Mesothelial cell of epicardium (in vitro differentiated cells): ENCODE results near the gene ZNF575. TPM values are rescaled to one million over a fixed set of nuclear protein-coding genes. Genes with fewer than 3 reads are reported as not detected.

Experiments used
- DNase-seq, 2 experiments: peaks; one replicate each; pipeline ENCODE4 v3.0.0; 2021; ENCODE audit warnings: low spot score in 2 of 2; ENCODE audit not compliant: unreplicated experiment in 2 of 2
- H3K27ac Mint-ChIP-seq: 2 replicates; pipeline ENCODE4 v1.8.0; 2021; ENCODE audit warnings: mixed read lengths
- H3K27me3 Mint-ChIP-seq: 2 replicates; pipeline ENCODE4 v1.8.0; 2021; ENCODE audit warnings: low read depth, mixed read lengths
- H3K36me3 Mint-ChIP-seq: 2 replicates; pipeline ENCODE4 v1.8.0; 2021; ENCODE audit warnings: mixed read lengths
- H3K4me1 Mint-ChIP-seq: 2 replicates; pipeline ENCODE4 v1.8.0; 2021; ENCODE audit warnings: mixed read lengths
- H3K4me3 Mint-ChIP-seq: 2 replicates; pipeline ENCODE4 v1.8.0; 2021; ENCODE audit warnings: mild to moderate bottlenecking, moderate library complexity, mixed read lengths
- H3K9me3 Mint-ChIP-seq: 2 replicates; pipeline ENCODE4 v1.8.0; 2021; ENCODE audit warnings: mixed read lengths
- total RNA-seq: library from RNA; stranded (reverse); gene quantifications from 3 replicates; pipeline ENCODE4 v1.2.1, GENCODE V29; 2021
- TF ChIP-seq, protein P1 (sequence below): fragments of 200-600 bp; sonication (generic); IDR thresholded peaks from one replicate; pipeline ENCODE4 v1.5.0; 2021; ENCODE audit warnings: antibody characterized with exemption; ENCODE audit not compliant: unreplicated experiment

The ZNF575 gene
- total RNA-seq, 1 donor from 2014 or later: 2.3 TPM

DNA sequence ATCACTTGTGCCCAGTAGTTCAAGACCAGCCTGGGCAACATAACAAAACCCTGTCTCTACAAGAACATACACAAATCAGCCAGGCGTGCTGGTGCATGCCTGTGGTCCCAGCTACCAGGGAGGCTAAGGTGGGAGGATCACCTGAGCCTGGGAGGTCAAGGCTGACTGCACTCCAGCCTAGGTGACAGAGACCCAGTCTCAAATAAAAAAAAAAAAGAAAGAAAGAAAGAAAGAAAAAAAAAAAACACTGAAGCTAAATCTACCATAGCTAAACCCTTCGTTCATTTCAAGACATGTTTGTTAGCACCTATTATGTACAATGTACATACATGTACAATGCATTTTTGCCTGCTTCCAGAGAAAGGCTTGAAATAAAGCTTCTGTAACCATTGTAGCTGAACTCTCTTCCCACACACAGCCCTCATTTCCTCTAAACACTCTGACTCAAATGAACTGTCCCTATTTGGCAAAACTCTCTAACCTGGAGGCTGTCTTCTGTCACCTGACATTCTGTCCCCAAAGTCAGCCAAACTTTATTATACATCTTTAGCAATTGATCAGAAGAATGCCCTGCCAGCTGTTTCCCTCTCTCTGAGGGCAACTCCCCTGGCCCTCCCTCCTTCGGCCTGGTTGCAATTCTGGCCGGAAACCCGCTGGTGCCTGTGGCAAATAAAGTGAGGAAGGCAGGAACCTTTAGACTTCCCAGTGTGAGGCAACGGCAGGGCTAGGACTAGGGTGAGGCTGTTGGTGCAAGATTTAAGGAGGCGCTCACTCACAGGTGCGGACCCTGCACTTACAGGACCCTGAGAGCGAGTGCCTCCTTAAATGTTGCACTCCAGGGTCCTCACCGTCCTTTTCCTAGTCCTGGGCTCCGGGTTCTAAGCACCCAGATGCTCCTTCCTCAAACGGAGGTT, 7.8 kb upstream of the ZNF575 start:
- no peak for DNase-seq
- Mint-ChIP-seq H3K9me3 (no peaks in the 10 kb centered on the region), H3K36me3 (no peaks in the 10 kb centered on the region), H3K4me1 (peaks cover 28% of the 10 kb centered on the region), H3K27me3 (no peaks in the 10 kb centered on the region), H3K4me3 (peak overlapping the region; percentile 87), H3K27ac (peak overlapping the region; percentile 83)
- TF ChIP-seq, protein P1, sequence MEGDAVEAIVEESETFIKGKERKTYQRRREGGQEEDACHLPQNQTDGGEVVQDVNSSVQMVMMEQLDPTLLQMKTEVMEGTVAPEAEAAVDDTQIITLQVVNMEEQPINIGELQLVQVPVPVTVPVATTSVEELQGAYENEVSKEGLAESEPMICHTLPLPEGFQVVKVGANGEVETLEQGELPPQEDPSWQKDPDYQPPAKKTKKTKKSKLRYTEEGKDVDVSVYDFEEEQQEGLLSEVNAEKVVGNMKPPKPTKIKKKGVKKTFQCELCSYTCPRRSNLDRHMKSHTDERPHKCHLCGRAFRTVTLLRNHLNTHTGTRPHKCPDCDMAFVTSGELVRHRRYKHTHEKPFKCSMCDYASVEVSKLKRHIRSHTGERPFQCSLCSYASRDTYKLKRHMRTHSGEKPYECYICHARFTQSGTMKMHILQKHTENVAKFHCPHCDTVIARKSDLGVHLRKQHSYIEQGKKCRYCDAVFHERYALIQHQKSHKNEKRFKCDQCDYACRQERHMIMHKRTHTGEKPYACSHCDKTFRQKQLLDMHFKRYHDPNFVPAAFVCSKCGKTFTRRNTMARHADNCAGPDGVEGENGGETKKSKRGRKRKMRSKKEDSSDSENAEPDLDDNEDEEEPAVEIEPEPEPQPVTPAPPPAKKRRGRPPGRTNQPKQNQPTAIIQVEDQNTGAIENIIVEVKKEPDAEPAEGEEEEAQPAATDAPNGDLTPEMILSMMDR: no peak

DNA sequence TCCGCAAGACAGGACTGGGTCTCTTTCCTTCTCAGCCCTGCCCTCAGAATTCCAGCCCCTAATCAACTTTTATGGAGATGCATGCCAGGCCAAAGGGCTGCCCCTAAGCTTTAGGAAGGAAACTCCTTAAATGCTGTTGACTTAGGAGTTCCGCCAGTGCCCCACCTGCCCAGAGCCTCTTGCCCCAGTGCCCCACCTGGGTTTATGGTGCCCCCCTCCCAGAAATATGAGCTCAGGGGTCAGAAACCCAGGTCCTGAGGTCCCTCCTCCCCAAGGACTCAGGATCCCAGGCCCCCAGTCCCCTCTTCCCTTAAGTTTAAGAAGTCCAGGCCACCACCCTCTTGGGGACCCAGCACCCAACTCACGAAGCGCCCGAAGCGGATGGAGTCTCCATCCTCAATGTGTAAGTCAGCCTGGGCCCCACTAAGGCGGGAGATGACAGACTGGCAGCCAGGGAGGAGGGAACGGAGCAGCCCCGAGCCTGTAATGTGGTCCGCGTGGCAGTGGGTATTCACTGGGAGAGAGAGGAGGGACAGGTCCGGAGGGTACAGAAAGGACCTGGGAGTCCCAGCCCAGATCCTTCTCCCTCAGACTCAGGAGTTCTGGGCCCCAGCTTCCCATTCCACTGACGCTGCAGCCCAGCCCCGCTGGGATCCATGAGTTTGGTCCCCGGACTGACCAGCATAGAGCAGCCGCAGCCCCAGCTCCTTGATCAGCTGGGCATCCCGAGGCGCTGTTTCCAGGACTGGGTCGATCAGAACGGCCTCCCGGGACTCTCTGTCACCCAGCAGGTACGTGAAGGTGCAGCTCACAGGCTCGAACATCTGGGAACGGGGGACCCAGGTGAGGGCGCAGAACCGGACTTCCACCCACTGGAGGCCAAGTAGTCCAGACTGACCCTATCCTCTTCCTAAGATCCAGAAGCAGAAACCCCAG, 6.9 kb upstream of the ZNF575 start:
- Mint-ChIP-seq H3K36me3 (no peaks in the 10 kb centered on the region), H3K9me3 (no peaks in the 10 kb centered on the region), H3K4me3 (peak overlapping the region; percentile 87), H3K27ac (peak overlapping the region; percentile 83), H3K27me3 (no peaks in the 10 kb centered on the region), H3K4me1 (peaks cover 28% of the 10 kb centered on the region)
- TF ChIP-seq, protein P1: no peak
- DNase-seq: no peak

DNA sequence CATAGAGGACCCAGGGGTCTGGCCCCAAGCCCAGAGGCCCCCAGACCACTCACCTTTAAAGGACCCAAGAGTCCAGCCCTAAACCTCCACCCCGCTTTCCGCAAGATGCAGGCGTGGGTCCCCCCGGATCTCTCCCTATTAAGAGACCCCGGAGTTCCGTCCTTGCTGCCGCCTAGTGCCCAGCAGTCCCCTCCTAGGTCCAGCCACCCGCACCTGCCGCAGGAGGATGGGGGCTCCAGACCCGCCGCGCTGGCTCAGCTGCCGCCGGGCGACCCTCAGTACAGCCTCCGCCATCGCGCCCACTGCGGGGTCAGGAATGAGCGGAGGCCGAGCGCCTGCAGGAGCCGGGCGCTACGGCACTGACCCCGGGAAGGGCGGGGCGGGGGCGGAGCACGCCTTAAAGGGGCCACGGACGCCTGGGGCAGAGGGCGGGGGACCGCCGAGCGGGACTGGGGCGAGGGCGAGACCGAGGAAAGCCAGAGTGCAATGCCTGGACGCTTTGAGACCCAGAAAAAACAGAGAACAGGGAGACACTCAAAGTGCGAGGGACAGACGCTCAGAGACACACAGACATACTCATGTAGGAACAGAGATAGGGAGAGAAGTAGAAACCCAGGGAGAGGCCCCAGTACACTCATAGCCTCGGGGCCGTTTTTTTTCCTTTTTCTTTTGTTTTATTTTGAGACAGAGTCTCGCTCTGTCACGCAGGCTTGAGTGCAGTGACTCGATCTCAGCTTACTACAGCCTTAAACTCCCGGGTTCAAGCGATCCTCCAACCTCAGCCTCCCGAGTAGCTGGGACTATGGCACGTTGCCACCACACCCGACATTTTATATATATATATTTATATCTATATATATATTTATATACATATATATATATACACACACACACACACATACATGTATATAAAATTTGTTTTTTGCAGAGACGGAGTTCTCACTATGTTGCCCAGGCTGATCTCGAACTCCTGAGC, 5.8 kb upstream of the ZNF575 start, which contains the start of gene ETHE1:
Gene ETHE1 (minus strand): TSS at position 318 of the 976 bp plus-strand sequence. CDS start 24 bp downstream, at position 294.
- Mint-ChIP-seq H3K4me3 (peak within 1 kb of the TSS; percentile 87), H3K36me3 (no peaks in the 10 kb centered on the region), H3K27ac (peak within 1 kb of the TSS; percentile 90), H3K9me3 (no peaks in the 10 kb centered on the region), H3K27me3 (no peaks in the 10 kb centered on the region), H3K4me1 (peaks cover 28% of the 10 kb centered on the region)
- DNase-seq: peak; percentile 31 to 53
- TF ChIP-seq, protein P1: no peak

DNA sequence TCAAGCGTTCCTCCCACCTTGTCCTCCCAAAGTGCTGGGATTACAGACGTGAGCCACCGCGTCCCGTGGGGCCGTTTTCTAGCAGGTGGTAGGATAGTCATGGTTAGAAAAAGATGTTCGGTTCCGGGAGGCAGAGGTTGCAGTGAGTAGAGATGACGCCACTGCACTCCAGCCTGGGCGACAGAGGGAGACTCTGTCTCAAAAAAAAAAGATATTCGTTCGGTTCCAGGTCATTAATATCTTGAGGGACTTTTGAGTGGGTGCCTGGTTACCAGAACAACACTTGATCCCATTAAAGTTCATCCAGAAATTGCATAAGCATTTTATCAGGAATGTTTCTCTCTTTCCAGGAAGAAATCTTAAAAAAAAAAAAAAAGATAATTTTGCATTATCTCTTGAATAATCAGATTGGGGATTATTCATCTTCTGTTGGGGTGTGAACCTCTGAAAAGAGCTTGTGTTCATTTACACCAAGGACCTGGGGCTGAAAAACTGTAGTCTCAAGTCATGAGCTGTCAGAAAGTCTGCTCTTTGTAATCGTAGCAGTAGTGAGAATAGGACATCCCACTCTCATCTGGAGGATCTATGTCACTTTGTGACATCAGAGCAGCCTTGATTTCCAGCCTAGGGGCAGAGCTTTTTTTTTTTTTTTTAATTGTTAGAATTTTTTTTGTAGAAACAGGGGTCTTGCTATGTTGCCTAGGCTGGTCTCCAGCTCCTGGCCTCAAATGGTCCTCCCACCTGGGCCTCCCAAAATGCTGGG, 4.9 kb upstream of the ZNF575 start:
- peaks cover 33% of the 10 kb centered on the region for H3K4me1 Mint-ChIP-seq
- H3K27me3 Mint-ChIP-seq: no peaks in the 10 kb centered on the region
- peak overlapping the region; percentile 38 for H3K4me3 Mint-ChIP-seq
- H3K27ac Mint-ChIP-seq: no peak overlapping the region
- TF ChIP-seq, protein P1: no peak
- H3K36me3 Mint-ChIP-seq: no peaks in the 10 kb centered on the region
- DNase-seq: no peak
- H3K9me3 Mint-ChIP-seq: no peaks in the 10 kb centered on the region
